Activated CD4-positive, alpha-beta T cell treated with anti-CD3 and anti-CD28 coated beads for 36 hours (primary cell): ENCODE results near the gene CWC27. TPM values are rescaled to one million over a fixed set of nuclear protein-coding genes. Genes with fewer than 3 reads are reported as not detected.
"Not testable (repeated sequence)": the region's sequence is repeated elsewhere in the genome, so short reads cannot be mapped to it uniquely, and the experiment has no call there.

ENCODE experiments used
- ATAC-seq: fragments of 200-7000 bp; cut with Tn5 transposase; one replicate; pipeline ENCODE4 v1.10.0; 2021; ENCODE audit warnings: mild to moderate bottlenecking, moderate library complexity
- CTCF ChIA-PET: fragments of 350-600 bp; sonication (Branson Sonifier 250); formaldehyde crosslinking; loops from one replicate; lab custom pipeline; 2021; ENCODE audit warnings: antibody characterized with exemption; lab: Charles Lee
- POLR2A ChIA-PET: fragments of 350-600 bp; sonication (Branson Sonifier 250); formaldehyde crosslinking; loops from one replicate; lab custom pipeline; 2021; ENCODE audit warnings: antibody characterized with exemption, inconsistent platforms; lab: Charles Lee
- DNase-seq: peaks from one replicate; pipeline ENCODE4 v3.0.0-alpha.2; 2020
- H3K27ac Mint-ChIP-seq: one replicate; pipeline ENCODE4 v1.8.0; 2021; ENCODE audit warnings: mixed read lengths
- H3K27me3 Mint-ChIP-seq: one replicate; pipeline ENCODE4 v1.8.0; 2021; ENCODE audit warnings: mixed read lengths
- H3K36me3 Mint-ChIP-seq: one replicate; pipeline ENCODE4 v1.8.0; 2021; ENCODE audit warnings: low read depth, mixed read lengths
- H3K4me1 Mint-ChIP-seq: one replicate; pipeline ENCODE4 v1.8.0; 2021; ENCODE audit warnings: mixed read lengths
- H3K4me3 Mint-ChIP-seq: one replicate; pipeline ENCODE4 v1.8.0; 2021; ENCODE audit warnings: mild to moderate bottlenecking, moderate library complexity, mixed read lengths
- H3K9me3 Mint-ChIP-seq: one replicate; pipeline ENCODE4 v1.8.0; 2021; ENCODE audit warnings: low read depth, mixed read lengths
- intact Hi-C, 2 experiments: fragments of 100-400 bp; cut with DNase I in 1 of 2; cut with micrococcal nuclease in 1 of 2; formaldehyde crosslinking; loops; one replicate each; pipeline versions ENCODE4 v1.14.2 to v1.15.1; 2022 to 2024; cut with DNase I, micrococcal nuclease
- total RNA-seq, 2 experiments: library from RNA; stranded (reverse); gene quantifications; one replicate each; pipeline ENCODE4 v1.2.3, GENCODE V29; 2021

CWC27 gene
- total RNA-seq, 2 experiments from 2014 or later, result 35.4 to 35.8 TPM

DNA sequence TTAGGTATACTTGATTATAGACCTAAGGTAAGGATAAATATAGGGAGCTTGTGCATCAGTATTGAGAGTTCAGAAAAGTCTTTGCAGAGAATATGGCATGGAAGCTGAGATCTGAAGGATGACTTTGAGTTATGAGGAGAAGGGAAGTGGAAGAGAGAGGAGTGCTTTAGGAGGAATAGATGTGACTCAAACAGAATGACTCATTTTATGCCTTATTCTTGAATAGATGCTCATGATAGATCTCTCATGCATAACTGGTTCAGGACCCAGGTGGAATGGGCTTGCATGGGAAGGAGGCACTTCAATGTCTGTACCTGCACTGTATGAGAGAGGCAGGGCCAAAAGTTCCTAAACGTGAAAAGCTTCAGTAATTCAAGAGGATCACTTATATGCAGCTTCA, 103.3 kb downstream of the CWC27 start:
- no peak for ATAC-seq
- Mint-ChIP-seq H3K27ac (no peak overlapping the region), H3K27me3 (no peaks in the 10 kb centered on the region), H3K36me3 (no peaks in the 10 kb centered on the region), H3K4me1 (peaks cover 4% of the 10 kb centered on the region), H3K4me3 (no peak overlapping the region), H3K9me3 (no peaks in the 10 kb centered on the region)
- intact Hi-C loops, result no loop called here
- ChIA-PET CTCF (interaction anchor here (1.2 kb wide), 1 partner anchor 61 kb away, joined by 3 read pairs; no protein-coding TSS in a partner anchor), POLR2A (no interaction called here)
- DNase-seq, result no peak

DNA sequence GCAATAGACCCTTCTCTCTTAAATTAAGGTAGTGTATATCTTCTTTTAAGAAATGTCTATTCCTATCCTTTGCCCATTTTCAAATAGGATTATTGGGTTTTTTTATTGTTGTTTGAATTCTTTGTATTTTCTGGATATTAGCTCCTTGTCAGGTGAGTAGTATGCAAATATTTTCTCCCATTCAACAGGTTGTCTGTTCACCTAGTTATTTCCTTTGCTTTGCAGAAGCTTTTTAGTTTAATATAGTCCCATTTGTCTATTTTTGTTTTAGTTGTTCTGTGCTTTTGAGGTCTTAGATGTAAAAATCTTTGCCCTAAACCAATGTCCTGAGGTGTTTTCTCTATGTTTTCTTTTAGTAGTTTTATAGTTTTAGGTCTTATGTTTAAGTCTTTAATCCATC, 104.7 kb downstream of the CWC27 start:
- Mint-ChIP-seq H3K4me1 (peaks cover 4% of the 10 kb centered on the region), H3K27ac (no peak overlapping the region), H3K4me3 (no peak overlapping the region), H3K9me3 (no peaks in the 10 kb centered on the region), H3K36me3 (peaks cover 3% of the 10 kb centered on the region), H3K27me3 (no peaks in the 10 kb centered on the region)
- intact Hi-C loops, result no loop called here
- POLR2A ChIA-PET, result no interaction called here
- no peak for DNase-seq
- ATAC-seq, result no peak
- CTCF ChIA-PET, result no interaction called here

DNA sequence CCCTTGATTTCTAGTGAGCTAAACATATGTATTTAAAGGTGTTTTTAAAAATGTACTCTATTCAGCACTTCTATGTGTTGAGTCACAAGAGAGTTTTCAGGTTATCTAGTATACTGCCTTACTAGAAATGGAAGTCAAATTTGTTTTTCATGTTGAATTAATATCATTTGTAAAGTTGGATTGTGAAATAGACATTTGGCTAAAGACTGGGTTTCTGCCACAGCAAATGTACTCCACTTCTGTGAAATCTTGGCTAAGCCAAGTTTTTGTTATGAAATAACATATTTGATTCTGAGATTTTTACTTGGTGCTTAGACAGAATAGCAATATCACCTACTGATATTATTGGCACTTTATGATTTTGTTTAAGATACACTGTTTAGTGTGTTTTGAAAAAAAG, 106.0 kb downstream of the CWC27 start:
- ATAC-seq (no peak), DNase-seq (no peak)
- no peaks in the 10 kb centered on the region for H3K9me3 Mint-ChIP-seq
- ChIA-PET CTCF (no interaction called here), POLR2A (no interaction called here)
- H3K4me3 Mint-ChIP-seq, result no peak overlapping the region
- H3K27ac Mint-ChIP-seq, result no peak overlapping the region
- intact Hi-C loops, result no loop called here
- H3K27me3 Mint-ChIP-seq, result no peaks in the 10 kb centered on the region
- no peaks in the 10 kb centered on the region for H3K4me1 Mint-ChIP-seq
- peaks cover 3% of the 10 kb centered on the region for H3K36me3 Mint-ChIP-seq

- H3K27ac Mint-ChIP-seq, result no peak overlapping the region
- H3K4me3 Mint-ChIP-seq, result no peak overlapping the region
- DNase-seq (no peak), ATAC-seq (no peak)
- H3K9me3 Mint-ChIP-seq, result peaks cover 1% of the 10 kb centered on the region
- POLR2A ChIA-PET, result no interaction called here
- H3K36me3 Mint-ChIP-seq, result peaks cover 3% of the 10 kb centered on the region
- no peaks in the 10 kb centered on the region for H3K27me3 Mint-ChIP-seq
- CTCF ChIA-PET, result no interaction called here
- intact Hi-C loops, result no loop called here
- H3K4me1 Mint-ChIP-seq, result no peaks in the 10 kb centered on the region
These were observed 107.5 kb downstream of the CWC27 start for GRCh38 chr5:64876203-64876602.

DNA sequence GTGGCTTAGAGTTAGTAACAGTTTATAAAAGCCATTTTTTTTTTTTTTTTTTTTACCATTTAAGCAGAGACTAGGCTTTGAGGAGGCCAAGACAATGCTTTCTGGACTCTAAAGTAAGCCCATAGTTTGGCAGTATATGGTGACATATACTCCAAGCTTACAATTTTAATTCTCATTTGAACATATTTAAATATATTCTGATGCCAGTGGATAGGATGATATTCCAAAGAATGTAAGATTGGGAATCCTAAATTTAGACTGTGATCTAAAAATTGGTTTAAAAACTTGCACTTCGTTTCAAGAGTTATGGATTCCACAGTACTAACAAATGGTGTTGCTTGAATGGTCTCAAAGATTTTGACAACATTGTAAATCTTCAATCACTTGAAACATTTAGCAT, 112.1 kb downstream of the CWC27 start:
- POLR2A ChIA-PET, result no interaction called here
- CTCF ChIA-PET, result no interaction called here
- Mint-ChIP-seq H3K27ac (no peak overlapping the region), H3K4me3 (no peak overlapping the region), H3K4me1 (no peaks in the 10 kb centered on the region), H3K36me3 (peaks cover 3% of the 10 kb centered on the region), H3K9me3 (peaks cover 1% of the 10 kb centered on the region), H3K27me3 (no peaks in the 10 kb centered on the region)
- DNase-seq, result no peak
- no peak for ATAC-seq
- intact Hi-C loops, result no loop called here

DNA sequence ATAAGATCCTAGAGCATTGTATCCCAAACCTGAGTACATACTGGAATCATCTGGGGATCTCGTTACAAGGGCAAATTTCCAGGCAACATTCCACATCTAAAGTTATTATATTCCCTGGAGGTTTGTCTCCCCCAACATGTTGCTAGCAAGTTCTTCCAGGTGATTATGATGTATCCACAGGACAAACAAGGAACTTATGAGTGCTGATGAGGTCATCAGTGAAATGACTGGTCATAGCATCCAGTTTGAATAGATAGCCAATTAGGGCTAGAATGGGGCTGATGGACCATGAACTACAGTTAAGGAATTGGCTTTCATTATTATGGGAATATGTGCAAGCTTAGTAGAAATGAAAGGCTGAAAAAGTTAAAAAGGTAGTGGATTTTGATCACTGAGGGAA, 115.2 kb downstream of the CWC27 start:
- Mint-ChIP-seq H3K27me3 (no peaks in the 10 kb centered on the region), H3K9me3 (peaks cover 1% of the 10 kb centered on the region), H3K36me3 (peaks cover 2% of the 10 kb centered on the region), H3K4me3 (no peak overlapping the region), H3K4me1 (no peaks in the 10 kb centered on the region), H3K27ac (no peak overlapping the region)
- ChIA-PET CTCF (no interaction called here), POLR2A (no interaction called here)
- no peak for DNase-seq
- intact Hi-C loops, result no loop called here
- no peak for ATAC-seq

- DNase-seq, result no peak
- H3K36me3 Mint-ChIP-seq, result peaks cover 4% of the 10 kb centered on the region
- no peak for ATAC-seq
- no peaks in the 10 kb centered on the region for H3K4me1 Mint-ChIP-seq
- intact Hi-C loops, result no loop called here
- H3K27ac Mint-ChIP-seq, result no peak overlapping the region
- ChIA-PET POLR2A (no interaction called here), CTCF (no interaction called here)
- H3K27me3 Mint-ChIP-seq, result no peaks in the 10 kb centered on the region
- peaks cover 1% of the 10 kb centered on the region for H3K9me3 Mint-ChIP-seq
- H3K4me3 Mint-ChIP-seq, result no peak overlapping the region
These were observed 115.8 kb downstream of the CWC27 start for GRCh38 chr5:64884541-64884940.

DNA sequence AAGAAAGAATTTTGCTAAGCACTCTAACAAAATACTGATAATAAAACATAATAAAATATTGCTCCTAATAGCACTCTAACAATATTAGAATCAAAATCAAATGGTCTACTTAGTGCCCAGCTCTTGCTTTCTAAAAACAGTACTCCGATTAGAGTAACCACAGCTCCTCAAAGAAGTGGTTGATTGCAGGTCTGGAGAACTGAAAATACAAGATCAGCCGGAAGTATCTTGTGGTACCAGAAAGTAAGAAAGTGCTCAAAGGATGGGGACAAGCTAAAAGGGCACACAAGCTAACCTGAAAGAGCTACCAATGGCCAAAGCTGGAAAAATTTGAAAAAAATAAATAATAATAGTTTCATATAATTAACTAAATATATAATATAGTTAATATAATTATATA, 119.2 kb downstream of the CWC27 start:
- Mint-ChIP-seq H3K9me3 (no peaks in the 10 kb centered on the region), H3K27me3 (no peaks in the 10 kb centered on the region), H3K4me1 (no peaks in the 10 kb centered on the region), H3K27ac (no peak overlapping the region), H3K4me3 (no peak overlapping the region), H3K36me3 (peaks cover 8% of the 10 kb centered on the region)
- no peak for ATAC-seq
- ChIA-PET CTCF (interaction anchor here (0.5 kb wide), 1 partner anchor 49 kb away, joined by 3 read pairs; no protein-coding TSS in a partner anchor), POLR2A (no interaction called here)
- DNase-seq, result no peak
- intact Hi-C loops, result no loop called here

DNA sequence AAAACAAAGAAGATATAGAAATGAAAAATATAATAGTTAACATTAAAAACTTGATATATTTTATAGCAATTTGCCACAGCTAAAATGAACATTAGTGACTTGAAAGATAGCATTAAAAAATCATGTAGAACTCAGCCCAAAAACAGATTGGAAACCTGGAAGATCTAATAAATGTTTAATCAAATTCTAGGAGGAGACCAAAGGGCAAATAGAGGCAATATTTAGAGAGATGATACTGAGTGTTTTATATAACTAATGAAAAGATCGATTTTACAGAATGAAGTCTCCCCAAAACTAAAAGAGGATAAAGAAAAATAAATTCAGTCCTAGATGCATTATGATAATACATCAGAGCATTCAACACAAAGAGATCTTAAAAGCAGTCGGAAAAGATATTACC, 127.0 kb downstream of the CWC27 start:
- ChIA-PET POLR2A (no interaction called here), CTCF (no interaction called here)
- Mint-ChIP-seq H3K27ac (no peak overlapping the region), H3K4me1 (no peaks in the 10 kb centered on the region), H3K9me3 (peaks cover 6% of the 10 kb centered on the region), H3K27me3 (no peaks in the 10 kb centered on the region), H3K4me3 (no peak overlapping the region), H3K36me3 (peaks cover 36% of the 10 kb centered on the region)
- intact Hi-C loops, result no loop called here
- no peak for DNase-seq
- no peak for ATAC-seq

GRCh38 chr5:64899838-64900237, 131.1 kb downstream of the CWC27 start:
- CTCF ChIA-PET, result no interaction called here
- no peak overlapping the region for H3K4me3 Mint-ChIP-seq
- POLR2A ChIA-PET, result no interaction called here
- H3K27ac Mint-ChIP-seq, result no peak overlapping the region
- H3K27me3 Mint-ChIP-seq, result no peaks in the 10 kb centered on the region
- H3K9me3 Mint-ChIP-seq, result peaks cover 9% of the 10 kb centered on the region
- ATAC-seq, result no peak
- H3K4me1 Mint-ChIP-seq, result no peaks in the 10 kb centered on the region
- intact Hi-C loops, result no loop called here
- H3K36me3 Mint-ChIP-seq, result peaks cover 46% of the 10 kb centered on the region
- no peak for DNase-seq

- ChIA-PET CTCF (no interaction called here), POLR2A (no interaction called here)
- intact Hi-C loops, result no loop called here
- DNase-seq (no peak), ATAC-seq (no peak)
- H3K27ac Mint-ChIP-seq, result no peak overlapping the region
- H3K27me3 Mint-ChIP-seq, result no peaks in the 10 kb centered on the region
- H3K4me3 Mint-ChIP-seq, result no peak overlapping the region
- peaks cover 49% of the 10 kb centered on the region for H3K36me3 Mint-ChIP-seq
- H3K4me1 Mint-ChIP-seq, result no peaks in the 10 kb centered on the region
- peaks cover 10% of the 10 kb centered on the region for H3K9me3 Mint-ChIP-seq
These were observed 131.9 kb downstream of the CWC27 start for GRCh38 chr5:64900618-64901017.

DNA sequence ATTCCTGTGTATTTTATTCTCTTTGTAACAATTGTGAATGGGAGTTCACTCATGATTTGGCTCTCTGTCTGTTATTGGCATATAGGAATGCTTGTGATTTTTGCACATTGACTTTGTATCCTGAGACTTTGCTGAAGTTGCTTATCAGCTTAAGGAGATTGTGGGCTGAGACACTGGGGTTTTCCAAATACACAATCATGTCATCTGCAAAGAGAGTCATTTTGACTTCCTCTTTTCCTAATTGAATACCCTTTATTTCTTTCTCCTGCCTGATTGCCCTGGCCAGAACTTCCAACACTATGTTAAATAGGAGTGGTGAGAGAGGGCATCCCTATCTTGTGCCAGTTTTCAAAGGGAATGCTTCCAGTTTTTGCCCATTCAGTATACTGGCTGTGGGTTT, 138.7 kb downstream of the CWC27 start:
- H3K27ac Mint-ChIP-seq, intact Hi-C loops, H3K27me3 Mint-ChIP-seq, ATAC-seq, DNase-seq, H3K4me3 Mint-ChIP-seq, CTCF ChIA-PET, POLR2A ChIA-PET, H3K4me1 Mint-ChIP-seq: not testable (repeated sequence)
- Mint-ChIP-seq H3K9me3 (peaks cover 12% of the 10 kb centered on the region), H3K36me3 (peaks cover 53% of the 10 kb centered on the region)

GRCh38 chr5:64914396-64914795, 145.7 kb downstream of the CWC27 start:
- Mint-ChIP-seq H3K4me1 (no peaks in the 10 kb centered on the region), H3K27ac (no peak overlapping the region), H3K4me3 (no peak overlapping the region), H3K9me3 (peaks cover 18% of the 10 kb centered on the region), H3K36me3 (peaks cover 34% of the 10 kb centered on the region), H3K27me3 (no peaks in the 10 kb centered on the region)
- POLR2A ChIA-PET, result no interaction called here
- DNase-seq, result no peak
- CTCF ChIA-PET, result no interaction called here
- intact Hi-C loops, result no loop called here
- ATAC-seq, result no peak
